Measurements from ENCODE around the gene GNAO1.

GRCh38 chr16:56363181-56363716 lies 172.0 kb downstream of the GNAO1 start:
- TF ChIP-seq ZNF169 (tag by site-specific recombination; IDR thresholded peaks at IDR 0.05) (no peak), ZNF558 (tag by site-specific recombination; IDR thresholded peaks at IDR 0.05) (no peak), SETDB1 (IDR thresholded peaks at IDR 0.05; ENCODE audit: insufficient read length, low read length) (no peak), ZNF239 (tag by site-specific recombination; IDR thresholded peaks at IDR 0.05) (no peak), KLF16 (tag by site-specific recombination; IDR thresholded peaks at IDR 0.05) (no peak), ZBTB7A (tag by site-specific recombination; IDR thresholded peaks at IDR 0.05; ENCODE audit: low read depth) (no peak), ZNF416 (tag by site-specific recombination; IDR thresholded peaks at IDR 0.05) (no peak)
- TF ChIP-seq, protein P1, sequence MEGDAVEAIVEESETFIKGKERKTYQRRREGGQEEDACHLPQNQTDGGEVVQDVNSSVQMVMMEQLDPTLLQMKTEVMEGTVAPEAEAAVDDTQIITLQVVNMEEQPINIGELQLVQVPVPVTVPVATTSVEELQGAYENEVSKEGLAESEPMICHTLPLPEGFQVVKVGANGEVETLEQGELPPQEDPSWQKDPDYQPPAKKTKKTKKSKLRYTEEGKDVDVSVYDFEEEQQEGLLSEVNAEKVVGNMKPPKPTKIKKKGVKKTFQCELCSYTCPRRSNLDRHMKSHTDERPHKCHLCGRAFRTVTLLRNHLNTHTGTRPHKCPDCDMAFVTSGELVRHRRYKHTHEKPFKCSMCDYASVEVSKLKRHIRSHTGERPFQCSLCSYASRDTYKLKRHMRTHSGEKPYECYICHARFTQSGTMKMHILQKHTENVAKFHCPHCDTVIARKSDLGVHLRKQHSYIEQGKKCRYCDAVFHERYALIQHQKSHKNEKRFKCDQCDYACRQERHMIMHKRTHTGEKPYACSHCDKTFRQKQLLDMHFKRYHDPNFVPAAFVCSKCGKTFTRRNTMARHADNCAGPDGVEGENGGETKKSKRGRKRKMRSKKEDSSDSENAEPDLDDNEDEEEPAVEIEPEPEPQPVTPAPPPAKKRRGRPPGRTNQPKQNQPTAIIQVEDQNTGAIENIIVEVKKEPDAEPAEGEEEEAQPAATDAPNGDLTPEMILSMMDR (tag by site-specific recombination; IDR thresholded peaks at IDR 0.05) = no peak

Data from HEK293 (cell line).